Loucy (cell line): ENCODE results near the gene RPS3A.

Experiments used
- CTCF ChIP-seq: fragments of 200-600 bp; sonication (generic); conservative IDR thresholded peaks from 2 replicates; pipeline ENCODE4 v1.5.1; 2014; ENCODE audit warnings: mild to moderate bottlenecking, antibody characterized with exemption, low read length
- EZH2phosphoT487 ChIP-seq: fragments of 200-600 bp; IDR thresholded peaks from 2 replicates; pipeline ENCODE4 v1.6.1; 2018; ENCODE audit warnings: antibody characterized with exemption, mild to moderate bottlenecking, moderate library complexity, borderline replicate concordance

- TF ChIP-seq CTCF (no peak), EZH2phosphoT487 (no peak)
Observed at GRCh38 chr4:151103758-151104157, 4.3 kb downstream of the RPS3A start.
